Activated CD8-positive, alpha-beta T cell treated with anti-CD3 and anti-CD28 coated beads for 36 hours (primary cell): ENCODE measurements around the gene IFNG-AS1. TPM values are rescaled to one million over a fixed set of nuclear protein-coding genes. Genes with fewer than 3 reads are reported as not detected.

ENCODE experiments used
- ATAC-seq: fragments of 200-7000 bp; cut with Tn5 transposase; one replicate; pipeline ENCODE4 v1.10.0; 2021; ENCODE audit warnings: mild to moderate bottlenecking, moderate library complexity
- CTCF ChIA-PET: fragments of 350-600 bp; sonication (Branson Sonifier 250); formaldehyde crosslinking; loops from one replicate; lab custom pipeline; 2021; ENCODE audit warnings: antibody characterized with exemption; lab: Charles Lee
- POLR2A ChIA-PET: fragments of 350-600 bp; sonication (Branson Sonifier 250); formaldehyde crosslinking; loops from one replicate; lab custom pipeline; 2021; ENCODE audit warnings: antibody characterized with exemption; lab: Charles Lee
- DNase-seq: peaks from one replicate; pipeline ENCODE4 v3.0.0-alpha.2; 2020
- H3K27ac Mint-ChIP-seq: one replicate; pipeline ENCODE4 v1.8.0; 2021; ENCODE audit warnings: mild to moderate bottlenecking, mixed read lengths
- H3K27me3 Mint-ChIP-seq: one replicate; pipeline ENCODE4 v1.8.0; 2021; ENCODE audit warnings: mixed read lengths
- H3K36me3 Mint-ChIP-seq: one replicate; pipeline ENCODE4 v1.8.0; 2021; ENCODE audit warnings: low read depth, mixed read lengths
- H3K4me1 Mint-ChIP-seq: one replicate; pipeline ENCODE4 v1.8.0; 2021; ENCODE audit warnings: low read depth, mixed read lengths
- H3K4me3 Mint-ChIP-seq: one replicate; pipeline ENCODE4 v1.8.0; 2021; ENCODE audit warnings: mild to moderate bottlenecking, moderate library complexity, mixed read lengths
- H3K9me3 Mint-ChIP-seq: one replicate; pipeline ENCODE4 v1.8.0; 2021; ENCODE audit warnings: mixed read lengths
- intact Hi-C: fragments of 100-400 bp; cut with micrococcal nuclease; formaldehyde crosslinking; loops from one replicate; pipeline ENCODE4 v1.10.0; 2022
- total RNA-seq, 2 experiments: library from RNA; stranded (reverse); gene quantifications; one replicate each; pipeline ENCODE4 v1.2.3, GENCODE V29; 2021
- TF ChIP-seq, protein P1 (sequence below): fragments of 200-600 bp; IDR thresholded peaks from one replicate; pipeline ENCODE4 v1.8.0; 2022; ENCODE audit warnings: antibody characterized with exemption, mild to moderate bottlenecking

The IFNG-AS1 gene
- total RNA-seq, 2 experiments from 2014 or later = 0.25 TPM; not detected in 1

DNA sequence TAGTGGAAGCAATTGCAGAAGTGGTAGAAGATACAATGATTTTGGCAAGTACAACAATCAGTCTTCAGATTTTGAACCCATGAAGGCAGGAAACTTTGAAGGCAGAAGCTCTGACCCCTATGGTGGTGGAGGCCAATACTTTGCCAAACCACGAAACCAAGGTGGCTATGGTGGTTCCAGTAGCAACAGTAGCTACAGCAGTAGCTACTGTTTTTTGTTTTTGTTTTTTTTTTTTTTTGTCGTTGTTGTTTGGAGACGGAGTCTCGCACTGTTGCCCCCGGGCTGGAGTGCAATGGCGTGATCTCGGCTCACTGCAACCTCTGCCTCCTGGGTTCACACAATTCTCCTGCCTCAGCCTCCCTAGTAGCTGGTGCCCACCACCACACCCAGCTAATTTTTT, 47.4 kb downstream of the IFNG-AS1 start:
- Mint-ChIP-seq H3K36me3 (no peaks in the 10 kb centered on the region), H3K27me3 (no peaks in the 10 kb centered on the region), H3K4me1 (peaks cover 65% of the 10 kb centered on the region), H3K4me3 (no peak overlapping the region), H3K27ac (peak overlapping the region; percentile 47), H3K9me3 (peaks cover 3% of the 10 kb centered on the region)
- ChIA-PET POLR2A (interaction anchor here (2.6 kb wide), 1 partner anchor 120 kb away, joined by 11 read pairs; no protein-coding TSS in a partner anchor), CTCF (interaction anchor here (1.1 to 7.0 kb wide), 12 partner anchors 8 to 681 kb away, joined by 3 to 107 read pairs (median 4); partner anchors contain the start of gene IFNG)
- TF ChIP-seq, protein P1, sequence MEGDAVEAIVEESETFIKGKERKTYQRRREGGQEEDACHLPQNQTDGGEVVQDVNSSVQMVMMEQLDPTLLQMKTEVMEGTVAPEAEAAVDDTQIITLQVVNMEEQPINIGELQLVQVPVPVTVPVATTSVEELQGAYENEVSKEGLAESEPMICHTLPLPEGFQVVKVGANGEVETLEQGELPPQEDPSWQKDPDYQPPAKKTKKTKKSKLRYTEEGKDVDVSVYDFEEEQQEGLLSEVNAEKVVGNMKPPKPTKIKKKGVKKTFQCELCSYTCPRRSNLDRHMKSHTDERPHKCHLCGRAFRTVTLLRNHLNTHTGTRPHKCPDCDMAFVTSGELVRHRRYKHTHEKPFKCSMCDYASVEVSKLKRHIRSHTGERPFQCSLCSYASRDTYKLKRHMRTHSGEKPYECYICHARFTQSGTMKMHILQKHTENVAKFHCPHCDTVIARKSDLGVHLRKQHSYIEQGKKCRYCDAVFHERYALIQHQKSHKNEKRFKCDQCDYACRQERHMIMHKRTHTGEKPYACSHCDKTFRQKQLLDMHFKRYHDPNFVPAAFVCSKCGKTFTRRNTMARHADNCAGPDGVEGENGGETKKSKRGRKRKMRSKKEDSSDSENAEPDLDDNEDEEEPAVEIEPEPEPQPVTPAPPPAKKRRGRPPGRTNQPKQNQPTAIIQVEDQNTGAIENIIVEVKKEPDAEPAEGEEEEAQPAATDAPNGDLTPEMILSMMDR = no peak
- ATAC-seq = no peak
- intact Hi-C loops = no loop called here
- peak; percentile 37 for DNase-seq

- H3K4me3 Mint-ChIP-seq = no peak overlapping the region
- peaks cover 65% of the 10 kb centered on the region for H3K4me1 Mint-ChIP-seq
- peak; percentile 57 for ATAC-seq
- DNase-seq = peak; percentile 42
- intact Hi-C loops = no loop called here
- POLR2A ChIA-PET = interaction anchor here (0.9 to 2.6 kb wide), 4 partner anchors 13 to 119 kb away, joined by 3 to 11 read pairs (median 4); no protein-coding TSS in a partner anchor
- peak overlapping the region; percentile 80 for H3K27ac Mint-ChIP-seq
- peaks cover 3% of the 10 kb centered on the region for H3K9me3 Mint-ChIP-seq
- CTCF ChIA-PET = interaction anchor here (0.9 to 7.0 kb wide), 21 partner anchors 9 to 289 kb away, joined by 3 to 107 read pairs (median 4); partner anchors contain the start of gene IFNG
- no peaks in the 10 kb centered on the region for H3K36me3 Mint-ChIP-seq
- TF ChIP-seq, protein P1 = no peak
- H3K27me3 Mint-ChIP-seq = no peaks in the 10 kb centered on the region
Observed at GRCh38 chr12:68037616-68038255, 48.5 kb downstream of the IFNG-AS1 start.

- peaks cover 3% of the 10 kb centered on the region for H3K9me3 Mint-ChIP-seq
- intact Hi-C loops = no loop called here
- no peak overlapping the region for H3K4me3 Mint-ChIP-seq
- POLR2A ChIA-PET = interaction anchor here (0.5 to 2.6 kb wide), 4 partner anchors 47 to 251 kb away, joined by 3 to 11 read pairs (median 3); no protein-coding TSS in a partner anchor
- no peak overlapping the region for H3K27ac Mint-ChIP-seq
- CTCF ChIA-PET = interaction anchor here (0.8 to 7.0 kb wide), 16 partner anchors 13 to 278 kb away, joined by 3 to 107 read pairs (median 11); partner anchors contain the start of gene IFNG
- peaks cover 62% of the 10 kb centered on the region for H3K4me1 Mint-ChIP-seq
- no peak for DNase-seq
- ATAC-seq = no peak
- no peaks in the 10 kb centered on the region for H3K27me3 Mint-ChIP-seq
- TF ChIP-seq, protein P1 = no peak
- H3K36me3 Mint-ChIP-seq = no peaks in the 10 kb centered on the region
Observed at GRCh38 chr12:68038650-68039049, 49.4 kb downstream of the IFNG-AS1 start.

DNA sequence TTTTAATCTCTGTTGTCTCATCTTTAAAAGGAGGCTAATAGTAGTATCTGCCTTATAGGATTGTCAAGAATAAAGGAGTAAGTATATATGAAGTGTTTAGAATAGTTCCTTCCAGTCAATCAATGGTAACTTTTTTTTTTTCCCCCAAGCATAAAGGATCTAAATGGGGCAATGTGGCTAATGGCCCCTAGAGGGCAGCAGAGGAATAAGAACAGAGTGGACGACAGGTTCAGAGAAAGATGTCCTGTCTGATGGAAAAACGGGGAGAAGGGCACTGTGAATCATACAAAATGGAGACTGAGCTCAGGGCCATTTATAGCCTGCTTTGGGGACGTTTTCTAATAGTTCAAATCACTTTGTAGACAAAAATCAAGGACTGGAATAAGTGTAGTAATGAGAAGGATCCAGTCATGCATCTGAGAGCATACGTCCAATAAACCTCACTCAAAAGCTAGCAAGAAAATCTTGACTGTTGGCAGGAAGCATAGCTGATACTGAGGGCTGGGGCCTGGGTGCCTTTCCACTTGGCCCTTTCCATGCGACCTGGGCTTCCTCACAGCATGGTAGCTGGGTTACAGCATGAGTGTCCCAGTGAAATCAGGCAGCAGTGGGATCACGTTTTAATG, 51.3 kb downstream of the IFNG-AS1 start:
- Mint-ChIP-seq H3K27me3 (no peaks in the 10 kb centered on the region), H3K4me1 (peaks cover 56% of the 10 kb centered on the region), H3K36me3 (no peaks in the 10 kb centered on the region), H3K27ac (peak overlapping the region; percentile 86), H3K4me3 (no peak overlapping the region), H3K9me3 (peaks cover 3% of the 10 kb centered on the region)
- peak; percentile 86 for DNase-seq
- TF ChIP-seq, protein P1 = peak; percentile 93
- ATAC-seq = peak; percentile 57
- intact Hi-C loops = loop anchor here (5.0 to 10.0 kb wide), 4 partner anchors 82 to 277 kb away; partner anchors contain the start of gene IFNG
- CTCF ChIA-PET = interaction anchor here (0.6 to 7.0 kb wide), 100 partner anchors 9 to 682 kb away, joined by 3 to 107 read pairs (median 4); partner anchors contain the start of genes IFNG, IFNG-AS1 and IL26
- POLR2A ChIA-PET = interaction anchor here (0.6 to 1.2 kb wide), 6 partner anchors 44 to 150 kb away, joined by 3 to 5 read pairs (median 4); no protein-coding TSS in a partner anchor
